ENCODE results near the gene ALG8. TPM values are rescaled to one million over a fixed set of nuclear protein-coding genes. Genes with fewer than 3 reads are reported as not detected.
A peak's percentile ranks its signal among the peaks of the same experiment; 100 is the strongest.
"Not testable (repeated sequence)": the region's sequence is repeated elsewhere in the genome, so short reads cannot be mapped to it uniquely, and the experiment has no call there.

The ALG8 gene
- total and polyA plus RNA-seq, 12 donors: 28.9 to 129 (median 53.3) TPM

- intact Hi-C loops (cut with DNase I): loop anchor here in 1 of 2 donors (10.0 kb wide), 1 partner anchor 115 kb away; no protein-coding TSS in a partner anchor
- peak within 1 kb of the TSS; percentile 58 to 93 (median 89) for H3K27ac ChIP-seq
- no peaks in the 10 kb centered on the region for H3K9me3 ChIP-seq (replicated peaks in 1 of 3)
- H3K27me3 ChIP-seq: no peaks in the 10 kb centered on the region
- peak; percentile 73 to 89 (median 82) for DNase-seq
- H3K36me3 ChIP-seq (replicated peaks in 1 of 2): no peaks in the 10 kb centered on the region
- peak within 1 kb of the TSS; percentile 30 to 88 (median 76) for H3K4me3 ChIP-seq
- H3K4me1 ChIP-seq (replicated peaks in 1 of 2): peaks cover 18 to 43% of the 10 kb centered on the region in 2 donors
- TF ChIP-seq POLR2A (IDR thresholded peaks at IDR 0.05): peak; percentile 64 to 80
- TF ChIP-seq, protein P1, sequence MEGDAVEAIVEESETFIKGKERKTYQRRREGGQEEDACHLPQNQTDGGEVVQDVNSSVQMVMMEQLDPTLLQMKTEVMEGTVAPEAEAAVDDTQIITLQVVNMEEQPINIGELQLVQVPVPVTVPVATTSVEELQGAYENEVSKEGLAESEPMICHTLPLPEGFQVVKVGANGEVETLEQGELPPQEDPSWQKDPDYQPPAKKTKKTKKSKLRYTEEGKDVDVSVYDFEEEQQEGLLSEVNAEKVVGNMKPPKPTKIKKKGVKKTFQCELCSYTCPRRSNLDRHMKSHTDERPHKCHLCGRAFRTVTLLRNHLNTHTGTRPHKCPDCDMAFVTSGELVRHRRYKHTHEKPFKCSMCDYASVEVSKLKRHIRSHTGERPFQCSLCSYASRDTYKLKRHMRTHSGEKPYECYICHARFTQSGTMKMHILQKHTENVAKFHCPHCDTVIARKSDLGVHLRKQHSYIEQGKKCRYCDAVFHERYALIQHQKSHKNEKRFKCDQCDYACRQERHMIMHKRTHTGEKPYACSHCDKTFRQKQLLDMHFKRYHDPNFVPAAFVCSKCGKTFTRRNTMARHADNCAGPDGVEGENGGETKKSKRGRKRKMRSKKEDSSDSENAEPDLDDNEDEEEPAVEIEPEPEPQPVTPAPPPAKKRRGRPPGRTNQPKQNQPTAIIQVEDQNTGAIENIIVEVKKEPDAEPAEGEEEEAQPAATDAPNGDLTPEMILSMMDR (IDR thresholded peaks at IDR 0.05): peak in 1 of 6 experiments; percentile 28
- 0 to 1% (median 1%) methylated on average over 11 to 68 of the region's 68 CpGs for WGBS, 4 donors
Observed at GRCh38 chr11:78079232-78080083, 60.0 kb downstream of the ALG8 start, which contains the start of gene NDUFC2. Gene NDUFC2 (minus strand): TSS chr11:78079862. CDS start chr11:78079744, 118 bp downstream.

GRCh38 chr11:78078218-78079167, 60.9 kb downstream of the ALG8 start:
- H3K4me3 ChIP-seq: peak overlapping the region; percentile 30 to 88 (median 76)
- 18 to 25% (median 24%) methylated on average over 16 to 21 of the region's 21 CpGs for WGBS, 4 donors
- peaks cover 18 to 43% of the 10 kb centered on the region in 2 donors for H3K4me1 ChIP-seq (replicated peaks in 1 of 2)
- no peak for DNase-seq
- peak overlapping the region in 4 of 5 donors; percentile 88 to 93 (median 90) for H3K27ac ChIP-seq
- H3K36me3 ChIP-seq (replicated peaks in 1 of 2): no peaks in the 10 kb centered on the region
- H3K27me3 ChIP-seq: no peaks in the 10 kb centered on the region
- intact Hi-C loops (cut with DNase I): loop anchor here in 1 of 2 donors (10.0 kb wide), 1 partner anchor 116 kb away; no protein-coding TSS in a partner anchor
- TF ChIP-seq, protein P1 (IDR thresholded peaks at IDR 0.05): no peak
- TF ChIP-seq POLR2A (IDR thresholded peaks at IDR 0.05): no peak
- H3K9me3 ChIP-seq (replicated peaks in 1 of 3): no peaks in the 10 kb centered on the region

DNA sequence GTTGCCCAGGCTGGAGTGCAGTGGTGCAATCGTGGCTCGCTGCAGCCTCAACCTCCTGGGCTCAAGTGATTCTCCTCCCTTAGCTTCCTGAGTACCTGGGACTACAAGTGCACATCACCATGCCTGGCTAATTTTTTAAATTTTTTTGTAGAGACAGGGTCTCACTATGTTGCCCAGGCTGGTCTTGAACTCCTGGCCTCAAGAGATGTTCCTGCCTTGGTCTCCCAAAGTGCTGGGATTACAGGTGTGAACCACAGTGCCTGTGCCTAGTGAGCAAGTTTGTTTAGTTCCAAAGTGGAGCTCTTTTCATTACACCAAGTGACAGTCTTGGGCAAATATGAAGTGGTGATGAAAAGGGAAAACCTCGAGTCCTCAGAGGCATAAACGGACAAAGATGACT, 61.8 kb downstream of the ALG8 start:
- H3K4me3 ChIP-seq: peak overlapping the region in 1 of 4 donors; percentile 88
- not testable (repeated sequence) for H3K27ac ChIP-seq

DNA sequence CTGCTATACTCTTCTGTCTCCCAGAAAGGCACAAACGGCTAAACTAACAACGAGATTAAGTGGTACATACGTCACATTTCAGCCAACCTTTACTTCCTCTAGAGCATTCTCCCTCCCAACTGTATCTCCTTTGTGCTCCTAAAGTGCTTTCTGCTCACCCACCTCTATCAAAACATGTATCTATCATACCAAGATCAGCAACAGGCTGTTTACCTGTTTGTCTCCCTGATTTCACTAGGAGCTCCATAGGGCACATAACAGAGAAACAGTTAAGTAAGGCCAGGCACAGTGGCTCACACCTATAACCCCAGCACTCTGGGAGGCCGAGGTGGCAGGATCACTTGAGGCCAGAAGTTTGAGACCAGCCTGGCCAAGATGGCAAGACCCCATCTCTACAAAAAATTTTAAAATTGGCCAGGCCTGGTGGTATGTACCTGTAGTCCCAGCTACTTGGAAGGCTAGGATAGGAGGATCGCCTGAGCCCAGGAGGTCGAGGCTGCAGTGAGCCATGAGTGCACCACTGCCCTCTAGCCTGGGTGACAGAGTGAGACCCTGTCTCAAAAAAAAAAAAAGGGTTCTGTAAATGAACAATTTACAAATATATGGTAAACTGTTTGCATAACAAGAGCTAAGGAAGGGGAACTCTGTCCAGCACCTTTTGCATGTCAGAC, 62.6 kb downstream of the ALG8 start:
- no peaks in the 10 kb centered on the region for H3K9me3 ChIP-seq (replicated peaks in 1 of 3)
- H3K27ac ChIP-seq: no peak overlapping the region
- WGBS, 4 donors: 74 to 86% (median 81%) methylated on average over 6 of the region's 6 CpGs
- no peak for DNase-seq
- no peak overlapping the region for H3K4me3 ChIP-seq
- H3K27me3 ChIP-seq: no peaks in the 10 kb centered on the region
- TF ChIP-seq, protein P1 (IDR thresholded peaks at IDR 0.05): no peak
- no peak for TF ChIP-seq POLR2A (IDR thresholded peaks at IDR 0.05)
- H3K4me1 ChIP-seq (replicated peaks in 1 of 2): peaks cover 18 to 43% of the 10 kb centered on the region in 2 donors
- H3K36me3 ChIP-seq (replicated peaks in 1 of 2): peaks cover 0 to 10% of the 10 kb centered on the region in 2 donors
- intact Hi-C loops (cut with DNase I): loop anchor here in 1 of 2 donors (10.0 kb wide), 1 partner anchor 118 kb away; no protein-coding TSS in a partner anchor

More for the DNA sequence above, 61.8 kb downstream of the ALG8 start:
- not testable (repeated sequence) for H3K27me3 ChIP-seq; DNase-seq; H3K9me3 ChIP-seq (replicated peaks in 1 of 3); H3K36me3 ChIP-seq (replicated peaks in 1 of 2)
- H3K4me1 ChIP-seq (replicated peaks in 1 of 2): peaks cover 18 to 43% of the 10 kb centered on the region in 2 donors
- intact Hi-C loops (cut with DNase I): loop anchor here in 1 of 2 donors (10.0 kb wide), 1 partner anchor 117 kb away; no protein-coding TSS in a partner anchor
- WGBS, 4 donors: 61 to 70% (median 67%) methylated on average over 4 of the region's 4 CpGs

Data from adrenal gland (tissue), 12 donors.